Stimulated activated CD8-positive, alpha-beta memory T cell treated with anti-CD3 and anti-CD28 coated beads, Interleukin-2, amount 100 ng/mL, for 48 hours (primary cell): ENCODE results near the gene ZNF718.
"Not testable (repeated sequence)": the region's sequence is repeated elsewhere in the genome, so short reads cannot be mapped to it uniquely, and the experiment has no call there.

ENCODE experiments used
- DNase-seq, 2 donors: peaks; one replicate each; pipeline ENCODE4 v3.0.0-alpha.2; 2020; ENCODE audit warnings: low read depth in 2 of 2

Gene ZNF718

DNA sequence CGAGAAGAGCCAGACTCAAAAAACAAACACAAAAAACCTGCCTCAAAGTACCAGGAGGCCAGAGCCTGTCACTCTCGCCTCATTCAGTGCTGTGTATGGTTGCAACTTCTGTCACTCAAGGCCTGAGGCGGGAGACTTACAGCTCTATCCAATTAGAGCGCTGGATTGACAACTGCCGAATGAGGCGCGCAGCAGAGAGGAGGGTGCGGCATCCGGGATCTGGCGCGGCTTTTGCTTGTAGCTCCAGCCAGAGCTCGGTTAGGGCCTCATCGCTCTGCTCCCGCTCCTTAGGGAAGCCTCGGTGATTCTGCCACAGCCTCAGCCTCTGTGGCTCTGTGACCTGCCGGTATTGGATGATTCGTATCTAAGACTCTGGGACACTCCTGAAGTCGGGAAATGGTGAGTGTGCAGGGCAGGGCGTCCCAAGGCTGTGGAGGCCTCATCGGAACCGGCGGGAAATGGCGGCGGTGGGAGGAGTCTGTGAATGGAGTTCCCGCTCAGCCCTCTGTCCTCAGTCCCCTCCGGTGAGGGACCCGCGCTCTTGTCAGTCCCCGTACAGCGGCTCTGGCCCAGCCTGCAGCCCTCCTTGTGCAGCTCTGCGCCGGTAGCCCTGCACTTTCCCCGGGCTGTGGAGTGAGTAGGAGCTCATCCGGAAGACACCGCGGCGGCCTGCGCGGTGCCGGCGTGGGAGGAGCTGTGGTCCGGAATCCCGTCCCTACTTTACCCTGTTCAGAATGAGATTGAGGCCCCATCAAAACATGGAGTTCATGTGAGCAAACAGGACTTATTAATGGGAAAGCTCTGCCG lies at the start of gene ZNF718:
TSS of gene ZNF718 (plus strand) at position 227 of the 807 bp plus-strand sequence. CDS start at position 397, 170 bp downstream.
- DNase-seq, result peak; percentile 76 to 85

DNA sequence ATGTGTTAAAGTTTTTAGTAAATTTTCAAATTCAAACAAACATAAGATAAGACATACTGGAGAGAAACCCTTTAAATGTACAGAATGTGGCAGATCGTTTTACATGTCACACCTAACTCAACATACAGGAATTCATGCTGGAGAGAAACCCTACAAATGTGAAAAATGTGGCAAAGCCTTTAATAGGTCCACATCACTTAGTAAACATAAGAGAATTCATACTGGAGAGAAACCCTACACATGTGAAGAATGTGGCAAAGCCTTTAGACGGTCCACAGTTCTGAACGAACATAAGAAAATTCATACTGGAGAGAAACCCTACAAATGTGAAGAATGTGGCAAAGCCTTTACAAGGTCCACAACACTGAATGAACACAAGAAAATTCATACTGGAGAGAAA lies 38.4 kb upstream of the ZNF718 start:
- DNase-seq, result no peak

DNA sequence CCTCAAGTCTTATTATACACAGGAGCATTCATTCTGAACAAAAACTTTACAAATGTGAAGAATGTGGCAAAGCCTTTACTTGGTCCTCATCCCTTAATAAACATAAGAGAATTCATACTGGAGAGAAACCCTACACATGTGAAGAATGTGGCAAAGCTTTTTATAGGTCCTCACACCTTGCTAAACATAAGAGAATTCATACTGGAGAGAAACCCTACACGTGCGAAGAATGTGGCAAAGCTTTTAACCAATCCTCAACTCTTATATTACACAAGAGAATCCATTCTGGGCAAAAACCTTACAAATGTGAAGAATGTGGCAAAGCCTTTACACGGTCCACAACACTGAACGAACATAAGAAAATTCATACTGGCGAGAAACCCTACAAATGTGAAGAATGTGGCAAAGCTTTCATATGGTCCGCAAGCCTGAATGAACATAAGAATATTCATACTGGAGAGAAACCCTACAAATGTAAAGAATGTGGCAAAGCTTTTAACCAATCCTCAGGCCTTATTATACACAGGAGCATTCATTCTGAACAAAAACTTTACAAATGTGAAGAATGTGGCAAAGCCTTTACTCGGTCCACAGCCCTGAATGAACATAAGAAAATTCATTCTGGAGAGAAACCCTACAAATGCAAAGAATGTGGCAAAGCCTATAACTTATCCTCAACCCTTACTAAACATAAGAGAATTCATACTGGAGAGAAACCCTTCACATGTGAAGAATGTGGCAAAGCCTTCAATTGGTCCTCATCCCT lies 37.6 kb upstream of the ZNF718 start:
- not testable (repeated sequence) for DNase-seq

DNA sequence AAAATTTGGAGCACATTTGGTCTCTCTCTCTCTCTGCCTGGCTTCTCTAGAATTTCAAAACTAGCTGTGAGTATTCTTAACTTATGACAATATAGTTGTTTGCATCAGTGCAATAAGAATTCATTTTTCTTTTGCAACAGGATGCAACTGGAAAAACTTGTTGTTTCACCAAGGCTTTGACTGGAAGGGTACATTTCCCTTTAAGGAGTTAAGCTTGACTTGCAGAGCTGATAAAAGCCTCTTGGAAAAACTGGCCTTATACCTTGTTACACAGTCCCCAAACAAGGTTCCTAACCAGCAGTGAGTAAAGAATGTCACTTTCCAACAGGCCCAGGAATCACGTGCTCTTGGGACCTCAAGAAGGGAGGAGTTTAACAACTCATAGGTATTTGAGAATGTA lies 25.9 kb upstream of the ZNF718 start:
- DNase-seq, result no peak

DNA sequence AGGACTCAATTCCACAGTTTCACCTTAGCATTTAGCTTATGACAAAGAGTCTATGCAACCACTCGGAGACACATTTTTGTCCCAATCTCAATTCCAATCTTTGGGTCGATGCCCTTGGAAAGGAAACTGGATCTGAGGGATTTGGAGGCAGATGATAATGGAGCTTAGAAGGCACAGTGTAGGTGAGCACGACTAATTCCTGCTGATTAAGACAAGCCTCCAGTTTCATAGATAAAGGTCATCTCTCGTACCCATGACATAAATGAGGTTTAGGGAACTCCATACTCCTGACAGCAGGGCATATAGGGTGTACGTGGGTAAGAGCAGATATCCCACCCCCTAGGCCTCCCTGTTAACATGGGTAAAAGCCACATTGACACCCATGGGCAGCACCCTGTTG lies 24.4 kb upstream of the ZNF718 start:
- DNase-seq, result no peak

DNA sequence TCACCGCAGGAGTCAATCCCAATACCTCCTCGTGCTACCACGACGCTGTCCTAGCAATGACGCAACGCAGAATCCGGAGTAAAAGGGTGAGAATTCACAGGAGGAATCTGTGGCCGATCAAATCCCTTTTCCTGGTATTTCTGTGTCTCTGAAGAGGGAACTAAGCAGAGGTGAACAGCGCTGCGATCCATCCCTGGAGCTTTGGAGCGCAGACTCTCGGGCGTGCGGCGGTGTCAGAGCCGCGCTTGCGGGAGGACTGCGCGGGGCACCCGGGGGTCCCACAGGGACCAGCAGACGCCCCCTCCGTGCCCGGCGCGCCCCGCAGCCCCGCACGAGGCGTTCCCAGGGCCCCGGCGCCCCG lies 17.2 kb upstream of the ZNF718 start:
- no peak for DNase-seq

DNA sequence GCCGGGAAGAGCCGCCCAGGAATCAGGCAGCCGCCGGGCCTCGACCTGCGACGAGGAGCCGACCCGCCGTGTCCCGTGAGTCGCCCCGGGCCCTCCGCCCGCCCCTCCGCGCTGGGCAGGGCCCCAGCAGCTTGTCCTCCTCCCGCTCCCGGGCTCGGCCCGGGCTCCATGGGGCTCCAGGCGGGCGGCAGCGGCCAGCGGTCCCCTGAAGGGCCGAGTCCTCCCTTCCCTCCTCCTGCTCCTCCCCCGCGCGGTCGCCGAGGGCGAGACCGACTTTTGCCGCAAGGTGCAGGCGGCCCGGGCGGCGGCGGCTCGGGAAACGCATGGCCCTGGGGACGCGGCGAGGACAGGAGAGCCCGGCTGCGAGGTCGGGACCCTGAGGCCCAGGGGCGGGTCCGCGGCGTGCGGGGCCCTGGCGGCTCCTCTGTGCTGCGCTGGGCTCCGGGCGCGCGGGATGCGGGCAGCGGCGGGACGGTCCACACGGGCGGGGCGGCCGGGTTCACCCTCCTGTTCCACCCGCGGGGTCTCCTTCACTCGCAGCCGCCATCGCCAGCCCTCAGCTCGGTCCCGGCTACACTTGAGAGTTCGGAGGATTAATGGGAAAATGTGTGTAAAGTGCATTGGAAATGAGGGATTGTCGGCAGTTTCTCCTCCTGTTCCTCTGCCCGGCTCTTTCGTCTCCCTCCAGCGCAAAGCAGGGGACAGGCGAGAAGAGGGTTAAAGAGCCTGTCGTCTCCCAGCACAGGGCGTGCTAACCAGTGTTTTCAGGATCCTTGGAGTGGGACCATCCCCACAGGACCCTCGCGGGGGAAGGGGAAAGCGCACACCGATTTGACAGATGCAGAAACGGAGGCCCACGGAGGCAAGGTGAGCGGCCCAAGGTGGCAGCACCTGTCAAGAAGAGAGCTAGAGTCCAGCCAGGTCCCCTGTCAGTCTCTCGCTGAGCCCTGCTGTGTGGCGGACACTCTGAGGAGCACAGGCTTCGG lies 16.6 kb upstream of the ZNF718 start:
- no peak for DNase-seq

DNA sequence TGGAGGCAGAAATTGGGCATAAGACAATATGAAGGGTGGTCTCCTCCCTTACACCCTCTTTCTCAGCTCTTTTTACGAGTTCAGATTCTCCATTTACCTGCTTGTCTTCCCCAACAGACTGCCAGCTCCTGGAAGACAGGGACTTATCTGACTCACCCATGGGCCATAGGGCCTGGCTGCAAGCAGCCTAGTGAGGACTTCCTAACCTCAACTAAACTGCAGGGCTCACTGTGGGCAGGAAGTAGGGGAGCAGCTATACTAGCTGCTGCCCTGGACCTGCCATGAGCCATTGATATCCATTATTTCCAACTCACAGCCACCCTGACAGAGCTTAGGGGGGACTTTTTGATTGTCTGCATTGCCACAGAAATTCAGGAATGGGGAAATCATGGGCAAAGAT lies 11.5 kb upstream of the ZNF718 start:
- no peak for DNase-seq

DNA sequence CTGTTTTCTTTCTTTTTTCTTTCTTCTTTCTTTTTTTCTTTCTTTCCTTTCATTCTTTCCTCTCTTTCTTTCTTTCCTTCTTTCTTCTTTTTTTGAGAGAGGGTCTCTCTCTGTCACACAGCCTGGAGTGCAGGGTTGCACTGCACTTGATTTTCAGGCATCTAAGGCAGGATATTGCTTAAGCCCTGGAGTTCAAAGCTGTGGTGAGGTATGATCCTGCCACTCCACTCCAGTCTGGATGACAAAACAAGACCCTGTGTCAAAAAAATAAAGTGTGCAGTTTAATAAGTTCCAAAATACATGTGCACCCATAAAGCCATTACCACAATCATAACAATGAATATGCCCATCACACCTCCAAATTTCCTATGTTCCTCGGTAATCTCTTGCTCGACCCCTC lies 10.6 kb upstream of the ZNF718 start:
- DNase-seq, result no peak

DNA sequence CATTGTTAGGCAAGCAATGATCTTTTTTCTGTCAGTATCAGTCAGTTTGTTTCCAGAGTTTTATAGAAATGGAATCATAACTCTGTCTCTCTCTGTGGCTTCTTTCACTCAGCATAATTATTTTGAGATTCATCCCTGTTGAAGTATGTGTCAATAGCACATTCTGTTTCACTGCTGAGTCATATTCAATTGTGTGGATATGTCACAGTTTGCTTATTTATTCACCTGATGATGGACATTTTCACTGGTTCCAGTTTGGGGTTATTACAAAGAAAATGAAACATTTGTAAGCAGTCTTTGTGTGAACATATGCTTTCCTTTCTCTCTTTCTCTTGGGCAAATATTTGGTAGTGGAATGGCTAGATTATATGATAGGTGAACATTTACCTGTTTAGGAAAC lies 10.2 kb upstream of the ZNF718 start:
- no peak for DNase-seq

DNA sequence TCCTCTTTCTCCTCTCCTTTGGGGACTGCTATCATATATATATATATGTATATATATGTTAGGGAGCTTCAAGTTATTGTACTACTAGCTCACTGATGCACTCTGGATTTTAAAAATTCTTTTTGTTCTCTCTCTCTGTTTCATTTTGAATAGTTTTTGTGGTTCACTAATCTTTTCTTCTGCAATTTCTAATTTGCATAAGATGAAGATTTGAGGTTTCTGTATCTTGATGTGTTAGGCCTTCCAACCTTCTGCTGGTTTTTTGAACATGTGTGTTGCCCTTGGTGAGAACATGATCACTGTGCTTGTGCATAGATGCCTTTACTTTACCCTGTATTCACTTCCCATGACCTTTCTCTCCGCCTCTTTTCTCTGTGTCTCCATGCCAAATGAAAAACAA lies 7.8 kb upstream of the ZNF718 start:
- DNase-seq, result no peak

DNA sequence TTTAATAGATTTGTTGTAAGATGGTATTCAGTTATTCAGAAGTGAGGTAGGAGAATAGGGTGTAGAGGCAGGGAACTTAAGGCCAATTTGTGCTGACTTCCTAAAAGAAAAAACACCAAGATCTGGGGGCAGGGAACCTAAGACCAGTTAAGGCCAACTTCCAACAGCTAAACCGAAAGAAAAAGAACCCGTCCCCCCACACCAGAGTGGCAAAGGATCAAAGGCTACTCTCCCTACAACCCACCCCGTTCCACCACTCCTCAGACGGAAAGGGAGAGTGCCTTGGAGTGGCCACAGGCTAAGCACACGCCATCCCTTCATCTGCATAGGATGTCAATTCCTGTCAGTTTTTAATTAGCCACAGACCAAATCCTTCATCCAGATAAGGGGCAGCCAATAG lies 3.7 kb upstream of the ZNF718 start:
- no peak for DNase-seq

DNA sequence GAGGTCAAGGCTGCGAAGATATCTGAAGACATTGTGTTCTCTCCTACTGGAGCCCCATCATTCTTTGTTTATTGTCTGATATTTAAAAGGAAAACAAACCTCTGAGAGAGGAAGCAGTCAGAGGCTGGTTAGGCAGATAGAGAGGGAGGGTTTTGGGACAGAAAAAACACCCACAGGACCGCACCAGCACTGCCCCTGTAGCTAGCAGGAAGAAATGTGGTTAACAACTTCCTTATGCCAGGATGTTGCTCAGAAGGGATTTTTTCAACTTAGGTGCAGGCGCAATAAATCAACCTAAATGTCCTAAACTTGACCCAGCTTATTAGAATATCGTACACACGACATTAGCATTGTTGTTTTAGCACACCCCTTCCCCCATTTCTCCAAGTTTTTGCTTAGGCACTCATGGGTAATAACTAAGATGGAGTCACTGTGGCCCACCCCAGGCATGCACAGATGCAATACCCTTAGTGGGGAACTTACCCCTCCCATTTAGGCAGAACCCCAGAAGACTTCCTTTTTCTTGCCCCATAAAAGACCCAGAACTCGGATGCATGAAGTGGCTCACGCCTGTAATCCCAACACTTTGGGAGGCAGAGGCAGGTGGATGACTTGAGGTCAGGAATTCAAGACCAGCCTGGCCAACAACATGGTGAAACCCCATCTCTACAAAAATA lies 2.8 kb upstream of the ZNF718 start:
- DNase-seq, result no peak

DNA sequence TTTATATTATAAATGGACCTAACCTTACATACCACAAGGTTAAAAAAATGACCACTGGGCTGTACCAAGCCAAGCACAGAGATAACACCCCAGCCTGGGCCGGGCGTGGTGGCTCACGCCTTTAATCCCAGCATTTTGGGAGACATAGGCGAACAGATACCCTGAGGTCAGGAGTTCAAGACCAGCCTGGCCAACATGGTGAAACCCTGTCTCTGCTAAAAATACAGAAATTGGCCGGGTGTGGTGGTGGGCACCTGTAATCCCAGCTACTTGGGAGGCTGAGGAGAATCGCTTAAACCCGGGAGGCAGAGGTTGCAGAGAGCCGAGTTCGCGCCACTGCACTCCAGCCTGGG lies 403 bp upstream of the ZNF718 start:
- not testable (repeated sequence) for DNase-seq

DNA sequence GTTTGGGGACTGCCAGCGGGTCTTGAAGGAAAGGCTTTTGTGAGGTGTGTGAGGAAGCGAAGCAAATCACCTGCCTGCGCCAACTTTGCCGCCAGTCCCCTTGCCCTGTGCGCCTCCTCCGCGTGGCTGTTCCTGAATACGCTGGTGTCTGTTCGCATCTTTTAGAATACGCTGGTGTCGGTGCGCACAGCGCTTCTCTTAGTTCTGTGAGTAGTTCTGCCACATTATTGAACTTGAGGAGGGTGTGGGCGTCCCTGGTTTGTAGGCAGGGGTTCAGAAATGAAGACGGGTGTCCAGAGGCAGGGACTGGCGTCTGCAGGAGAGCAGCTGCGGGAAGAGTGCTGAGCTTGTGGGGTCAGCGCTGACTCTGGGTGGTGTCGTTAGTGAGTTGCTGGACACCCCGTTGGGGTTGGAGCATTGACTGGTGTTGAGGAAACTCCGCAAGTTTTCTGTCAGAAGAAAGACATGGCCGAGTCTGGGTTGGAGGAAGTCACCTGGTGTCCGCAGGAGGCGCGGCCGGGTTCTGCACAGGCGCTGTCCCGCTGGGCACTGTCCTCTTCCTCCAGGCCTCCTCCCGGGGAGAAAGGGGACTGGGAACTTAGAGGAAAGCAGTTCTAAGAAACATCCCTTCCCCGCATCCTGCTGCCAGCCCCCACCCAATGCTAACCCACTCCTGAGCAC lies 930 bp downstream of the ZNF718 start:
- DNase-seq, result no peak

DNA sequence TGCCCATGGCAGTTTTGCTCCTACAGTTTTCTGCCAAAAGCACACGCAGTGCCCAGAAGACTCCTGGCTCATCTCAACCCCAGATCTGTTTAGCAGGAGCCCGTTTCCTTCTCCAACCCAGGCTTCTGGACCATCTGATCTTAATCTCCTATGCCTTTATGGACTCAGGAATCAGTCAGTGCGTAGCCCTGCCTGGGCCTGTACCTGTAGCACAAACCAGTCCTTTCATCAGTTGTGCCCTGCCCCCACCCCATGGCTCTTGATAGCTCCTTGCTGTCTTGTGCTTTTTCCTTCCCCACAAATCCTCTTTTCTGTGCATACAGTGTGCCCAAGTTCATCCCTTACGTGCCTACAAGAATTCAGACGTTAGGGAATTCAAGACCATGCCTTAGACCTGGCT lies 1.5 kb downstream of the ZNF718 start:
- no peak for DNase-seq

DNA sequence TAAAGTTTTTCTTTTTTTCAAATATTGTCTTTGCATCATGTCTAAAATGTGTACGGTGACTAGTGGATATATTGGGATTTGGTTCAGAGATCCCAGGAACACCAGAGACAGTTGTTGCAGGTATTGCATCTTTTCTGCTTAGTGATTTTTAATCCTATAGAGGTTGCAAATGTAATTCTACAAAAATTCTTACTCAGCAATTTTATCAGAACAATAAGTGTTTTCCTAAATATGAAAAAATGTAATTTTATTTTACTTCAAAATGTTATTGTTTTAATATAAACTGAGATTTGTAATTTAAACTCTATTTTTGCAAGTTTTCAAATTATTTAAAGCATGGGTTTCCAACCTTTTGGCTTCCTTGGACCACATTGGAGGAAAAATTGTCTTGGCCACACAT lies 8.2 kb downstream of the ZNF718 start:
- no peak for DNase-seq

DNA sequence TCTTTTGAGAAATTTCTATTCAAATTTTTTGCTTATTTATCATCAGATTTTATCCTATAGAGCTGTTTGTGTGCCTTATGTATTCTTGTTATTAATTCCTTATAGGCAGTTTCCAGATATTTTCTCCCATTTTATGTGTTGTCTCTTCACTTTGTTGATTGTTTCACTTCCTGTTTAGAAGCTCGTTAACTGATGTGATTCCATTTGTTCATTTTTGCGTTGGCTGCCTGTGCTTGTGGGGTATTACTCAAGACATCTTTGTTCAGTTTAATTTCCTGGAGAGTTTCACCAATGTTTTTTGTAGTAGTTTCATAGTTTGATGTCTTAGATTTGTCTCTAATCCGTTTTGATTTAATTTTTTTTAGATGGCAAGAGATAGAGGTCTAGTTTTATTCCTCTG lies 14.6 kb downstream of the ZNF718 start:
- DNase-seq, result no peak

DNA sequence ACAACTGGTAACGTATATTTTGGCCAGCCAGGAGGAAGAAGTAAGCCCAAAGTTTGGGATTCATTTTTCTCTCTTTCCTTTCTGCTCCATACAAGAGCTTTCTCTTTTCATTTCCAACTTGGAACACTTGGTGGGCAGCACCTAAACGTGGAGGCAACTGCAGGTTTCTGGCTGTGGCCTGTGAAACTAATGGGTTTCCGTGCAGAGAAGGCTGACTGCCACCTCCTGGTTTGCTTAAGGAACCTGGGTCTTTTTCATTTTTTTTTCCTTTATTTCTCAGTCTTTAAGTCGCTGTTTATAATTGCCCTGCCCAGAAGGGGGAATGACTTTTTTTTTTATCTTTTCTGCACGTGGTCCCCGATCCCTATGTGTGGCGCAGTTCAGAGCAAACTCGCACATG lies 15.4 kb downstream of the ZNF718 start:
- no peak for DNase-seq

DNA sequence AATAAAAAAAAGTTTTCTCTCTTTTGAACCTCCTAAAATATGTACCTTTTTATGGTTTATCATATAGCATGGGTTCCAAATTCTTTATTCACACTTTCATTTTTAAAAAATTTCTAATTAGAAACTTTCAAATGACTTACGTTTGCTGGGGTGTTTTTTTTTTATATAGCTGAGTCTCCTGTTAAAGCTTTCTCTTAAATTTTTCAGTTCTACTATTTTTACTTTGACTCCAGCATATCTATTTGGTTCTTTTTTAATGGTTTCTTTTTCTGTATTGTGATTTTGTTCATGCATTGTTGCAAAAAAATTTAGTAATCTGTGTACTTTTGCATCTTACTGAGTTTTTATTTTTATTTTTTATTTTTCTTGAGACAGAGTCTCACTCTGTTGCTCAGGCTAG lies 22.3 kb downstream of the ZNF718 start:
- DNase-seq, result no peak

DNA sequence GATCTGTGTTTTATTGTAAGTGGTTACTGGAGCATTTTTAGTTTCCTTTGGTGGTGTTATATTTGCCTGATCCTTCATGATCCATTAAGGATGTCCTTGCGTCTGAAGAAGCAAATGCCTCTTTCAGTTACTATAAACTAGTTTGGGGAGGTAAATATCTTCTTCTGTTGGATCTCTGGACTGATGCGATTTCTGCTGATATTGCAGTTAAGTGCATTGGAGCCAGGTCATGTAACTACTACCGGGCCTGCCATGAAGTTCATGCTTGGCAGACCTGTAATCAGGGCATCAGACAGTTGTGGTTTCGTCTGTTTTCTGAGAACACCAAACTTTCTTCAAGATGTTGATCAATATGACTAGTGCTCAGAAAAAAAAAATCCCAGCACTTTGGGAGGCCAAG lies 22.9 kb downstream of the ZNF718 start:
- DNase-seq, result no peak
